Uterus (tissue), 2 donors: ENCODE results near the gene TMEM263.

Experiments
- POLR2A ChIP-seq, 2 donors: fragments of 450-650 bp; IDR thresholded peaks; one replicate each; pipeline ENCODE4 v1.6.1; 2016; ENCODE audit warnings: antibody characterized with exemption in 2 of 2, mild to moderate bottlenecking in 1 of 2, moderate library complexity in 1 of 2
- TF ChIP-seq, protein P1 (sequence below), 4 experiments: fragments of 200-600 bp in 2 of 4; fragments of 450-650 bp in 2 of 4; sonication (generic) in 2 of 4; IDR thresholded peaks; one replicate each; pipeline ENCODE4 v1.5.1; 2016 to 2019; ENCODE audit warnings: antibody characterized with exemption in 4 of 4, mild to moderate bottlenecking in 2 of 4, moderate library complexity in 1 of 4

DNA sequence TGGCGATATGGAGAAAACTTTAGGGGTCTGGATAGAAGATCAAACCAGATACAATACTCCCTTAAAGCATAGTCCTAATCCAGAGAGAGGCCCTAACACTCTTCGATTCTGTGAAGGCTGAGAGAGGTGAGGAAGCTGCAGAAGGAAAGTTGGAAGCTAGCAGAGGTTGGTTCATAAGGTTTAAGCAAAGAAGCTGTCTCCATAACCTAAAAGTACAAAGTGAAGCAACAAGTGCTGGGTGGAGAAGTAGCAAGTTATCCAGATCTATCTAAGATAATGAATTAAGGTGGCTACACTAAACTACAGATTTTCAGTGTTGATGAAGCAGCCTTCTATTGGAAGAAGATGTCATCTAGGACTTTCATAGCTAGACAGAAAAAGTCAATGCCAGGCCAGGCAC lies 55.8 kb downstream of the TMEM263 start:
- TF ChIP-seq, protein P1, sequence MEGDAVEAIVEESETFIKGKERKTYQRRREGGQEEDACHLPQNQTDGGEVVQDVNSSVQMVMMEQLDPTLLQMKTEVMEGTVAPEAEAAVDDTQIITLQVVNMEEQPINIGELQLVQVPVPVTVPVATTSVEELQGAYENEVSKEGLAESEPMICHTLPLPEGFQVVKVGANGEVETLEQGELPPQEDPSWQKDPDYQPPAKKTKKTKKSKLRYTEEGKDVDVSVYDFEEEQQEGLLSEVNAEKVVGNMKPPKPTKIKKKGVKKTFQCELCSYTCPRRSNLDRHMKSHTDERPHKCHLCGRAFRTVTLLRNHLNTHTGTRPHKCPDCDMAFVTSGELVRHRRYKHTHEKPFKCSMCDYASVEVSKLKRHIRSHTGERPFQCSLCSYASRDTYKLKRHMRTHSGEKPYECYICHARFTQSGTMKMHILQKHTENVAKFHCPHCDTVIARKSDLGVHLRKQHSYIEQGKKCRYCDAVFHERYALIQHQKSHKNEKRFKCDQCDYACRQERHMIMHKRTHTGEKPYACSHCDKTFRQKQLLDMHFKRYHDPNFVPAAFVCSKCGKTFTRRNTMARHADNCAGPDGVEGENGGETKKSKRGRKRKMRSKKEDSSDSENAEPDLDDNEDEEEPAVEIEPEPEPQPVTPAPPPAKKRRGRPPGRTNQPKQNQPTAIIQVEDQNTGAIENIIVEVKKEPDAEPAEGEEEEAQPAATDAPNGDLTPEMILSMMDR (IDR thresholded peaks at IDR 0.05) = no peak
- TF ChIP-seq POLR2A (IDR thresholded peaks at IDR 0.05) = no peak
